Measurements from ENCODE around the gene KCTD13. TPM values are rescaled to one million over a fixed set of nuclear protein-coding genes. Genes with fewer than 3 reads are reported as not detected.

Gene KCTD13
- total and polyA plus RNA-seq, 2 of the 8 experiments (the other 6 are each of a cell fraction or from before 2014, with no cell fraction given): 9.2 to 10.8 TPM

GRCh38 chr16:29973384-29974246, 47.6 kb upstream of the KCTD13 start, which contains the start of gene TAOK2 (continued):
- no peak for TF ChIP-seq CHD7 (IDR thresholded peaks at IDR 0.05; ENCODE audit: insufficient replicate concordance, low read length)
- peak; percentile 38 for TF ChIP-seq ASH2L (IDR thresholded peaks at IDR 0.05; ENCODE audit: low read length)
- no peak for TF ChIP-seq CBX5 (IDR thresholded peaks at IDR 0.05; ENCODE audit: low read depth, low read length)
- TF ChIP-seq KDM1A (IDR thresholded peaks at IDR 0.05; ENCODE audit: borderline replicate concordance, low read length): 0 out of 2 replicates have a peak, but pooled peaks have one; percentile 85
- TF ChIP-seq EZH2 (IDR thresholded peaks at IDR 0.05; ENCODE audit: low read depth, low read length, severe bottlenecking): no peak

Data from H1 (cell line).